ENCODE results near the gene SLC29A3.
"Not testable (repeated sequence)": the region's sequence is repeated elsewhere in the genome, so short reads cannot be mapped to it uniquely, and the experiment has no call there.

- TF ChIP-seq CTCF (conservative IDR thresholded peaks at IDR 0.05; ENCODE audit: low read depth in 2 of 2); POLR2AphosphoS5 (IDR thresholded peaks at IDR 0.05; ENCODE audit: low read depth): not testable (repeated sequence)
These were observed 46.1 kb upstream of the SLC29A3 start for GRCh38 chr10:71272974-71273373.

All from GM23338 (cell line).